SH-SY5Y (cell line): ENCODE results near the gene MARK4.

Source experiments
- GATA2 ChIP-seq: IDR thresholded peaks from 2 replicates; pipeline ENCODE4 v1.6.1; 2011; ENCODE audit warnings: mild to moderate bottlenecking, low read depth, low read length
- GATA3 ChIP-seq: IDR thresholded peaks from 2 replicates; pipeline ENCODE4 v1.6.1; 2011; ENCODE audit warnings: low read depth, mild to moderate bottlenecking, low read length, moderate library complexity

DNA sequence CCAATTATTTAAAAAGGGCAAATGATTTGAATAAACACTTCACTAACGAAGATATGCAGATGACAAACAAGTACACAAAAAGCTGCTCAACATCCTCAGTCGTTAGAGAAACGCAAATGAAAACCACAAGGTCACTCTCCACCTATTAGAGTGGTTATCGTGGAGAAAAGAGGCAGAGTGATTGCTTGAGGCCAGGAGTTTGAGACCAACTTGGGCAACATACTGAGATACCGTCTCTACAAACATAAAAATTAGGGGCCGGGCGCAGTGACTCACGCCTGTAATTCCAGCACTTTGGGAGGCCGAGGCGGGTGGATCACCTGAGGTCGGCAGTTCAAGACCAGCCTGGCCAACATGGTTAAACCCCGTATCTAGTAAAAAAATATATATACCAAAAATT, 45.3 kb upstream of the MARK4 start:
- TF ChIP-seq GATA2 (no peak), GATA3 (no peak)
